GM18873 (cell line): ENCODE data around the gene IL1A.
"Not testable (repeated sequence)": the region's sequence is repeated elsewhere in the genome, so short reads cannot be mapped to it uniquely, and the experiment has no call there.

Experiments
- ATAC-seq: cut with Tn5 transposase; IDR thresholded peaks from one replicate; pipeline ENCODE4 v1.9.1; 2021; ENCODE audit warnings: mild to moderate bottlenecking, moderate library complexity, moderate number of reproducible peaks; ENCODE audit not compliant: unreplicated experiment, low FRiP score

IL1A gene

GRCh38 chr2:112784199-112785189, at the start of gene IL1A:
IL1A (minus strand) TSS chr2:112784493; CDS start chr2:112783770, 723 bp downstream.
- ATAC-seq, result no peak

GRCh38 chr2:112833976-112834375, 49.7 kb upstream of the IL1A start:
- no peak for ATAC-seq

GRCh38 chr2:112833639-112833931, 49.3 kb upstream of the IL1A start:
- ATAC-seq, result not testable (repeated sequence)

- no peak for ATAC-seq
Measured at GRCh38 chr2:112832841-112833638, 48.7 kb upstream of the IL1A start.

- no peak for ATAC-seq
Measured at GRCh38 chr2:112831946-112832840, 47.9 kb upstream of the IL1A start.

- no peak for ATAC-seq
Measured at GRCh38 chr2:112831513-112831845, 47.2 kb upstream of the IL1A start.

GRCh38 chr2:112830682-112831512, 46.6 kb upstream of the IL1A start:
- ATAC-seq, result no peak

- no peak for ATAC-seq
Measured at GRCh38 chr2:112829961-112830681, 45.8 kb upstream of the IL1A start.

- ATAC-seq, result no peak
Measured at GRCh38 chr2:112829101-112829960, 45.0 kb upstream of the IL1A start.

GRCh38 chr2:112828251-112828691, 44.0 kb upstream of the IL1A start:
- no peak for ATAC-seq

- ATAC-seq, result no peak
Measured at GRCh38 chr2:112827604-112828185, 43.4 kb upstream of the IL1A start.

GRCh38 chr2:112827009-112827408, 42.7 kb upstream of the IL1A start:
- no peak for ATAC-seq

GRCh38 chr2:112825706-112826105, 41.4 kb upstream of the IL1A start:
- no peak for ATAC-seq

- ATAC-seq, result no peak
Measured at GRCh38 chr2:112824694-112825085, 40.4 kb upstream of the IL1A start.

- no peak for ATAC-seq
Measured at GRCh38 chr2:112821682-112822081, 37.4 kb upstream of the IL1A start.

- ATAC-seq, result peak; percentile 73
Measured at GRCh38 chr2:112821142-112821541, 36.8 kb upstream of the IL1A start.

GRCh38 chr2:112820343-112820742, 36.0 kb upstream of the IL1A start:
- no peak for ATAC-seq

GRCh38 chr2:112819081-112819480, 34.8 kb upstream of the IL1A start:
- no peak for ATAC-seq
